SK-N-SH (cell line): Measurements from ENCODE around the gene EPB41L4B.

Experiments used
- CTCF ChIP-seq: fragments of 200-600 bp; sonication (generic); IDR thresholded peaks from 2 replicates; pipeline ENCODE4 v1.6.1; 2017; ENCODE audit warnings: antibody characterized with exemption, mild to moderate bottlenecking, moderate library complexity
- EZH2phosphoT487 ChIP-seq: fragments of 200-600 bp; sonication (generic); IDR thresholded peaks from 2 replicates; pipeline ENCODE4 v1.6.1; 2017; ENCODE audit warnings: low read depth, mixed run types, mild to moderate bottlenecking, antibody characterized with exemption, moderate library complexity, borderline replicate concordance
- JUND ChIP-seq: IDR thresholded peaks from 2 replicates; pipeline ENCODE4 v1.4.0; 2012
- RAD21 ChIP-seq: IDR thresholded peaks from 2 replicates; pipeline ENCODE4 v1.6.1; 2012; ENCODE audit warnings: mild to moderate bottlenecking, low read length
- RCOR1 ChIP-seq: fragments of 150-350 bp; IDR thresholded peaks from 2 replicates; pipeline ENCODE4 v1.6.1; 2017; ENCODE audit warnings: antibody characterized with exemption, low read length
- RFX5 ChIP-seq: IDR thresholded peaks from 2 replicates; pipeline ENCODE4 v1.6.1; 2012; ENCODE audit warnings: mild to moderate bottlenecking, improper control_type of control experiment, low read length
- RXRA ChIP-seq: IDR thresholded peaks from 2 replicates; pipeline ENCODE4 v1.4.0; 2012; ENCODE audit warnings: low read depth, mild to moderate bottlenecking, borderline replicate concordance
- SIN3A ChIP-seq: IDR thresholded peaks from 2 replicates; pipeline ENCODE4 v1.6.1; 2012; ENCODE audit warnings: low read depth, mild to moderate bottlenecking, low read length, moderate library complexity, borderline replicate concordance
- TAF1 ChIP-seq: IDR thresholded peaks from 2 replicates; pipeline ENCODE4 v1.6.1; 2012; ENCODE audit warnings: low read depth, mild to moderate bottlenecking, low read length, moderate library complexity, borderline replicate concordance
- USF1 ChIP-seq: IDR thresholded peaks from 2 replicates; pipeline ENCODE4 v1.4.0; 2012; ENCODE audit warnings: low read depth, borderline replicate concordance
- YY1 ChIP-seq: IDR thresholded peaks from 2 replicates; pipeline ENCODE4 v1.4.0; 2012; ENCODE audit warnings: low read depth, mild to moderate bottlenecking
- ZBTB33 ChIP-seq: IDR thresholded peaks from 2 replicates; pipeline ENCODE4 v1.4.0; 2012; ENCODE audit warnings: low read depth, borderline replicate concordance
- TF ChIP-seq, protein P1 (sequence below): fragments of 150-350 bp; IDR thresholded peaks from 2 replicates; pipeline ENCODE4 v1.6.1; 2017; ENCODE audit warnings: antibody characterized with exemption, low read length, low read depth, borderline replicate concordance
- TF ChIP-seq, protein P2 (sequence below): IDR thresholded peaks from 2 replicates; pipeline ENCODE4 v1.4.0; 2012; ENCODE audit warnings: low read depth

- no peak for TF ChIP-seq YY1
- TF ChIP-seq CTCF = no peak
- TF ChIP-seq, protein P1, sequence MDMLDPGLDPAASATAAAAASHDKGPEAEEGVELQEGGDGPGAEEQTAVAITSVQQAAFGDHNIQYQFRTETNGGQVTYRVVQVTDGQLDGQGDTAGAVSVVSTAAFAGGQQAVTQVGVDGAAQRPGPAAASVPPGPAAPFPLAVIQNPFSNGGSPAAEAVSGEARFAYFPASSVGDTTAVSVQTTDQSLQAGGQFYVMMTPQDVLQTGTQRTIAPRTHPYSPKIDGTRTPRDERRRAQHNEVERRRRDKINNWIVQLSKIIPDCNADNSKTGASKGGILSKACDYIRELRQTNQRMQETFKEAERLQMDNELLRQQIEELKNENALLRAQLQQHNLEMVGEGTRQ = no peak
- no peak for TF ChIP-seq ZBTB33
- no peak for TF ChIP-seq TAF1
- no peak for TF ChIP-seq RXRA
- no peak for TF ChIP-seq EZH2phosphoT487
- TF ChIP-seq USF1 = no peak
- no peak for TF ChIP-seq JUND
- TF ChIP-seq RFX5 = no peak
- TF ChIP-seq SIN3A = no peak
- TF ChIP-seq RAD21 = no peak
- no peak for TF ChIP-seq RCOR1
- TF ChIP-seq, protein P2, sequence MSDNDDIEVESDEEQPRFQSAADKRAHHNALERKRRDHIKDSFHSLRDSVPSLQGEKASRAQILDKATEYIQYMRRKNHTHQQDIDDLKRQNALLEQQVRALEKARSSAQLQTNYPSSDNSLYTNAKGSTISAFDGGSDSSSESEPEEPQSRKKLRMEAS = no peak
Observed at GRCh38 chr9:109253241-109253636, 67.6 kb downstream of the EPB41L4B start.
